Heart left ventricle (tissue), 16 donors: ENCODE data around the gene SIPA1. TPM values are rescaled to one million over a fixed set of nuclear protein-coding genes. Genes with fewer than 3 reads are reported as not detected.

Experiments used
- ATAC-seq, 4 donors: fragments of 200-7000 bp; cut with Tn5 transposase; one replicate each; pipeline ENCODE4 v1.9.1; 2020 to 2022; ENCODE audit warnings: moderate library complexity in 4 of 4, mild to moderate bottlenecking in 3 of 4, moderate number of reproducible peaks in 1 of 4
- DNase-seq, 5 donors: peaks; one replicate each; pipeline ENCODE4 v3.0.0-alpha.2; 2020
- H3K27ac ChIP-seq, 12 donors: fragments of 200-600 bp; sonication (generic) in 4 of 12; one replicate each; pipeline versions ENCODE4 v1.5.0 to v1.8.0; 2016 to 2022; ENCODE audit warnings: mild to moderate bottlenecking in 2 of 12
- H3K27me3 ChIP-seq, 9 donors: fragments of 200-600 bp; sonication (generic) in 2 of 9; one replicate each; pipeline versions ENCODE4 v1.5.1 to v1.8.0; 2016 to 2022; ENCODE audit warnings: mild to moderate bottlenecking in 3 of 9
- H3K36me3 ChIP-seq, 9 donors: fragments of 200-600 bp; sonication (generic) in 2 of 9; one replicate each; pipeline versions ENCODE4 v1.5.0 to v1.8.0; 2018 to 2022; ENCODE audit warnings: mild to moderate bottlenecking in 2 of 9
- H3K4me1 ChIP-seq, 12 donors: fragments of 200-600 bp; sonication (generic) in 4 of 12; one replicate each; pipeline versions ENCODE4 v1.5.0 to v1.8.0; 2016 to 2022; ENCODE audit warnings: mild to moderate bottlenecking in 3 of 12
- H3K4me3 ChIP-seq, 12 donors: fragments of 200-600 bp; sonication (generic) in 4 of 12; one replicate each; pipeline versions ENCODE4 v1.5.0 to v1.8.0; 2017 to 2022; ENCODE audit warnings: mild to moderate bottlenecking in 9 of 12, moderate library complexity in 4 of 12
- H3K9me3 ChIP-seq, 12 donors: fragments of 200-600 bp; sonication (generic) in 4 of 12; one replicate each; pipeline versions ENCODE4 v1.5.0 to v1.8.0; 2016 to 2022; ENCODE audit warnings: mild to moderate bottlenecking in 1 of 12
- CTCF ChIP-seq, 12 donors: fragments of 200-600 bp; sonication (generic) in 4 of 12; IDR thresholded peaks; one replicate each; pipeline versions ENCODE4 v1.5.0 to v1.8.0; 2018 to 2022; ENCODE audit warnings: antibody characterized with exemption in 12 of 12, mild to moderate bottlenecking in 5 of 12
- POLR2A ChIP-seq, 2 donors: fragments of 450-650 bp; IDR thresholded peaks; one replicate each; pipeline ENCODE4 v1.6.1; 2017; ENCODE audit warnings: antibody characterized with exemption in 2 of 2, mild to moderate bottlenecking in 2 of 2, moderate library complexity in 2 of 2
- WGBS, 4 donors: extraction: QIAGEN DNeasy Blood & Tissue Kit in 2 of 4; methylation state at CpG; one replicate each; pipeline versions ENCODE4 v1.1.5 to v1.1.7; 2013 to 2018; 5-methylcytosine and 5-hydroxymethylcytosine counted together
- intact Hi-C, 10 donors: fragments of 100-400 bp; cut with DNase I; formaldehyde crosslinking; loops; one replicate each; pipeline versions ENCODE4 v1.11.1 to v1.14.2; 2022
- polyA plus RNA-seq, 2 donors: library from polyadenylated mRNA; stranded (reverse); fragments of 200-250 nt; gene quantifications; one replicate each; pipeline ENCODE4 v1.2.3, GENCODE V29; 2013
- total RNA-seq, 9 donors: library from RNA; depleted of rRNA in 2 of 9; stranded (reverse); fragments of >200 nt in 2 of 9; fragmentation: NEBNext Ultra II Directional in 3 of 9; extraction: Animal tissue kit (Norgen Biotek cat#: 25700) in 3 of 9; gene quantifications; one replicate each; pipeline versions ENCODE4 v1.1.0 to v1.2.4, GENCODE V29; 2016 to 2023
- donor health status: ischemic (EF 13 %, LVEDD 7.1; RV severe dilation, severe dysfunction).
- donor health status: healthy with polysubstance abuse.
- donor health status: DM: no; HTN: yes; CAD: no.
- donor health status: DM: no; HTN: no; CAD: no.
- donor health status: ischemic (EF 25% LVEDD 6.9; RV normal size, moderate dysfunction).
- donor health status: ischemic (EF 25% LVEDD 5.7; RV mildly dilated, moderate dysfunction).
- donor health status: healthy.
- donor health status: DM: yes; HTN: yes; CAD: no.
- donor health status: ischemic (EF 35%, LVEDD 5.7; RV mildly dilated, moderate dysfunction).
- donor health status: nonischemic (EF 11% LVEDD 7.7; RV severe dilation, severe dysfunction).
- donor health status: DM: yes; HTN: yes; CAD: no.
- donor health status: PGD.
- donor health status: ischemic (EF 29% LVEDD 5.4; RV normal size, mild dysfunction).
- donor health status: nonischemic (EF 23%, LVEDD 6.1; RV moderate dilation, normal function).

SIPA1 gene
- total and polyA plus RNA-seq, 11 donors = 17.0 to 63.3 (median 26.5) TPM

- 82 to 88% (median 87%) methylated on average over 18 to 22 of the region's 22 CpGs for WGBS, 4 donors
- no peaks in the 10 kb centered on the region for H3K27me3 ChIP-seq
- peaks cover 0 to 60% (median 37%) of the 10 kb centered on the region in 9 donors for H3K36me3 ChIP-seq
- H3K27ac ChIP-seq = peak overlapping the region in 8 of 12 donors; percentile 27 to 80 (median 59)
- ATAC-seq (no peak), DNase-seq (no peak)
- H3K4me3 ChIP-seq = peak overlapping the region in 3 of 12 donors; percentile 5 to 44 (median 38)
- intact Hi-C loops = loop anchor here in 3 of 10 donors (2.0 to 10.0 kb wide), 4 partner anchors 48 to 218 kb away; no protein-coding TSS in a partner anchor
- no peak for TF ChIP-seq CTCF (IDR thresholded peaks at IDR 0.05)
- no peak for TF ChIP-seq POLR2A (IDR thresholded peaks at IDR 0.05)
- peaks cover 5 to 58% (median 40%) of the 10 kb centered on the region in 12 donors for H3K4me1 ChIP-seq
- no peaks in the 10 kb centered on the region for H3K9me3 ChIP-seq
Measured at GRCh38 chr11:65592858-65593517, 44.9 kb upstream of the SIPA1 start.

GRCh38 chr11:65593518-65594414 is 44.1 kb upstream of the SIPA1 start:
- peak; percentile 56 to 76 (median 66) for TF ChIP-seq CTCF (IDR thresholded peaks at IDR 0.05)
- TF ChIP-seq POLR2A (IDR thresholded peaks at IDR 0.05) = no peak
- Histone ChIP-seq H3K36me3 (peaks cover 2 to 68% (median 45%) of the 10 kb centered on the region in 9 donors), H3K27ac (peak overlapping the region in 5 of 12 donors; percentile 3 to 54 (median 20)), H3K9me3 (no peaks in the 10 kb centered on the region), H3K4me3 (no peak overlapping the region), H3K4me1 (peaks cover 0 to 50% (median 32%) of the 10 kb centered on the region in 12 donors), H3K27me3 (no peaks in the 10 kb centered on the region)
- WGBS, 4 donors = 71 to 83% (median 78%) methylated on average over 16 to 26 of the region's 26 CpGs
- intact Hi-C loops = loop anchor here in 3 of 10 donors (2.0 to 10.0 kb wide), 4 partner anchors 49 to 219 kb away; no protein-coding TSS in a partner anchor
- ATAC-seq (peak in 3 of 4 donors; percentile 23 to 47 (median 45)), DNase-seq (peak in 2 of 5 donors; percentile 63 to 71)

GRCh38 chr11:65595131-65595530 is 42.8 kb upstream of the SIPA1 start:
- peak in 1 of 5 donors; percentile 24 for DNase-seq
- peaks cover 0 to 38% (median 24%) of the 10 kb centered on the region in 12 donors for H3K4me1 ChIP-seq
- no peak for ATAC-seq

More at GRCh38 chr11:65595131-65595530, 42.8 kb upstream of the SIPA1 start:
- intact Hi-C loops = loop anchor here in 3 of 10 donors (5.0 to 10.0 kb wide), 3 partner anchors 50 to 220 kb away; no protein-coding TSS in a partner anchor
- no peak overlapping the region for H3K27ac ChIP-seq
- TF ChIP-seq POLR2A (IDR thresholded peaks at IDR 0.05) (no peak), CTCF (IDR thresholded peaks at IDR 0.05) (no peak)
- H3K4me3 ChIP-seq = no peak overlapping the region
- WGBS, 4 donors = 59 to 78% (median 69%) methylated on average over 3 of the region's 3 CpGs
- H3K36me3 ChIP-seq = peaks cover 2 to 71% (median 57%) of the 10 kb centered on the region in 9 donors
- H3K9me3 ChIP-seq = no peaks in the 10 kb centered on the region
- no peaks in the 10 kb centered on the region for H3K27me3 ChIP-seq
